ENCODE data around the gene POU2F1.

The POU2F1 gene

GRCh38 chr1:167442854-167443565 is 222.3 kb downstream of the POU2F1 start:
- no peak for TF ChIP-seq CTCF (IDR thresholded peaks at IDR 0.05; ENCODE audit: low read depth, low read length, missing control alignments)
- no peak overlapping the region for H3K4me3 ChIP-seq (ENCODE audit: low read depth, low read length)
- DNase-seq (ENCODE audit: low read depth): no peak
- in situ Hi-C loops (cut with HindIII; ENCODE audit: low sequenced_read_pairs): no loop called here

- H3K4me3 ChIP-seq (ENCODE audit: low read depth, low read length): no peak overlapping the region
- no peak for DNase-seq (ENCODE audit: low read depth)
- TF ChIP-seq CTCF (IDR thresholded peaks at IDR 0.05; ENCODE audit: low read depth, low read length, missing control alignments): no peak
- in situ Hi-C loops (cut with HindIII; ENCODE audit: low sequenced_read_pairs): no loop called here
These were observed 223.1 kb downstream of the POU2F1 start for GRCh38 chr1:167443757-167444156.

- in situ Hi-C loops (cut with HindIII; ENCODE audit: low sequenced_read_pairs): no loop called here
- no peak overlapping the region for H3K4me3 ChIP-seq (ENCODE audit: low read depth, low read length)
- DNase-seq (ENCODE audit: low read depth): no peak
- no peak for TF ChIP-seq CTCF (IDR thresholded peaks at IDR 0.05; ENCODE audit: low read depth, low read length, missing control alignments)
These were observed 226.3 kb downstream of the POU2F1 start for GRCh38 chr1:167446966-167447365.

- TF ChIP-seq CTCF (IDR thresholded peaks at IDR 0.05; ENCODE audit: low read depth, low read length, missing control alignments): no peak
- DNase-seq (ENCODE audit: low read depth): no peak
- H3K4me3 ChIP-seq (ENCODE audit: low read depth, low read length): no peak overlapping the region
- in situ Hi-C loops (cut with HindIII; ENCODE audit: low sequenced_read_pairs): no loop called here
These were observed 226.9 kb downstream of the POU2F1 start for GRCh38 chr1:167447521-167448136.

- no peak for DNase-seq (ENCODE audit: low read depth)
- in situ Hi-C loops (cut with HindIII; ENCODE audit: low sequenced_read_pairs): no loop called here
- H3K4me3 ChIP-seq (ENCODE audit: low read depth, low read length): no peak overlapping the region
- no peak for TF ChIP-seq CTCF (IDR thresholded peaks at IDR 0.05; ENCODE audit: low read depth, low read length, missing control alignments)
These were observed 230.2 kb downstream of the POU2F1 start for GRCh38 chr1:167450843-167451242.

- in situ Hi-C loops (cut with HindIII; ENCODE audit: low sequenced_read_pairs): no loop called here
- no peak for DNase-seq (ENCODE audit: low read depth)
- TF ChIP-seq CTCF (IDR thresholded peaks at IDR 0.05; ENCODE audit: low read depth, low read length, missing control alignments): no peak
- no peak overlapping the region for H3K4me3 ChIP-seq (ENCODE audit: low read depth, low read length)
These were observed 231.8 kb downstream of the POU2F1 start for GRCh38 chr1:167452483-167452882.

Data from astrocyte of the cerebellum (primary cell).